CD4-positive, alpha-beta T cell (primary cell): ENCODE data around the gene RND2. TPM values are rescaled to one million over a fixed set of nuclear protein-coding genes. Genes with fewer than 3 reads are reported as not detected.

Source experiments
- ATAC-seq: fragments of 200-7000 bp; cut with Tn5 transposase; one replicate; pipeline ENCODE4 v1.10.0; 2022; ENCODE audit warnings: mild to moderate bottlenecking; ENCODE audit not compliant: poor library complexity
- CTCF ChIA-PET: fragments of 350-600 bp; sonication (Branson Sonifier 250); formaldehyde crosslinking; loops from one replicate; lab custom pipeline; 2021; ENCODE audit warnings: antibody characterized with exemption, inconsistent platforms; lab: Charles Lee
- POLR2A ChIA-PET: fragments of 350-600 bp; sonication (Branson Sonifier 250); formaldehyde crosslinking; loops from one replicate; lab custom pipeline; 2021; ENCODE audit warnings: antibody characterized with exemption, inconsistent platforms; lab: Charles Lee
- DNase-seq, 14 experiments: peaks; one replicate each; pipeline ENCODE4 v3.0.0-alpha.2; 2013 to 2020; ENCODE audit warnings: mixed read lengths in 2 of 14
- H3K27ac ChIP-seq, 2 donors: one replicate each; pipeline versions ENCODE4 v1.5.1 to v1.7.0; 2013; ENCODE audit warnings: low read length in 2 of 2, low read depth in 1 of 2, mild to moderate bottlenecking in 1 of 2
- H3K27me3 ChIP-seq, 2 experiments: 1 replicate in 1 of 2; 2 replicates in 1 of 2; pipeline versions ENCODE4 v1.6.1 to v1.7.0; 2013; ENCODE audit warnings: low read length in 2 of 2, control low read depth in 1 of 2, mild to moderate bottlenecking in 1 of 2, moderate library complexity in 1 of 2; ENCODE audit not compliant: insufficient read depth in 2 of 2, control insufficient read depth in 1 of 2
- H3K36me3 ChIP-seq: one replicate; pipeline ENCODE4 v1.6.1; 2013; ENCODE audit warnings: low read length, control low read depth; ENCODE audit not compliant: insufficient read depth
- H3K4me1 ChIP-seq: one replicate; pipeline ENCODE4 v1.6.1; 2013; ENCODE audit warnings: low read length, control low read depth; ENCODE audit not compliant: insufficient read depth
- H3K4me3 ChIP-seq: one replicate; pipeline ENCODE4 v1.5.1; 2013; ENCODE audit warnings: mild to moderate bottlenecking, low read length, moderate library complexity
- H3K9me3 ChIP-seq, 2 experiments: 1 replicate in 1 of 2; 2 replicates in 1 of 2; pipeline versions ENCODE4 v1.6.1 to v1.7.0; 2013; ENCODE audit warnings: low read length in 2 of 2, mild to moderate bottlenecking in 2 of 2, control low read depth in 1 of 2, moderate library complexity in 1 of 2; ENCODE audit not compliant: control insufficient read depth in 1 of 2, insufficient read depth in 1 of 2
- H3K27ac Mint-ChIP-seq: one replicate; pipeline ENCODE4 v1.8.0; 2020; ENCODE audit warnings: mixed read lengths
- H3K27me3 Mint-ChIP-seq: one replicate; pipeline ENCODE4 v1.8.0; 2021; ENCODE audit warnings: mixed read lengths
- H3K36me3 Mint-ChIP-seq: one replicate; pipeline ENCODE4 v1.8.0; 2021; ENCODE audit warnings: low read depth, mixed read lengths
- H3K4me1 Mint-ChIP-seq: one replicate; pipeline ENCODE4 v1.8.0; 2021; ENCODE audit warnings: low read depth, mixed read lengths
- H3K4me3 Mint-ChIP-seq: one replicate; pipeline ENCODE4 v1.8.0; 2020; ENCODE audit warnings: mild to moderate bottlenecking, mixed read lengths
- H3K9me3 Mint-ChIP-seq: one replicate; pipeline ENCODE4 v1.8.0; 2020; ENCODE audit warnings: mixed read lengths
- intact Hi-C, 2 experiments: fragments of 100-400 bp; cut with DNase I in 1 of 2; cut with micrococcal nuclease in 1 of 2; formaldehyde crosslinking; loops; one replicate each; pipeline versions ENCODE4 v1.15.1 to v1.9.0; 2023 to 2025; cut with DNase I, micrococcal nuclease
- total RNA-seq, 174 experiments: library from RNA in 2 of 174; stranded (reverse) in 2 of 174; gene quantifications; one replicate each; pipeline ENCODE4 v1.2.3 and lab custom pipeline; 2021 to 2026
- TF ChIP-seq, protein P1 (sequence below): fragments of 200-600 bp; IDR thresholded peaks from one replicate; pipeline ENCODE4 v1.8.0; 2022; ENCODE audit warnings: antibody characterized with exemption, mild to moderate bottlenecking

RND2 gene
- total RNA-seq, 2 experiments from 2014 or later = 0.27 to 0.28 TPM

DNA sequence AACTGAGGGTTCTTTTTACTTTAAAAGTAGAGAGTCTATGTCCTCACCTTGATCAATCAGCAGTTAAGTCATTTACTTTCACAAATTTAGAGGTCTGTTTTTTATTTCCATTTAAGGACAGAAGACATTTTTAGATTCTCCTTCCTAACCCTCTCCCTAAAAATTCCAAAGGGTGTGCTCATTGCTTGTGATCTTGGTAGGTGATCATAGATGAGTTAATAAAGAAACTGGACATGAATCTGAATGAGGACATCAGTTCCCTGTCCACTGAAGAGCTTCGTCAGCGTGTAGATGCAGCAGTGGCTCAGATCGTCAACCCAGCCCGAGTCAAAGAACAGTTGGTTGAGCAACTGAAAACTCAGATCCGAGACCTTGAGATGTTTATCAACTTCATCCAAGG lies 35.9 kb upstream of the RND2 start:
- no peaks in the 10 kb centered on the region for H3K27me3 Mint-ChIP-seq
- H3K4me3 Mint-ChIP-seq = no peak overlapping the region
- Histone ChIP-seq H3K4me1 (peaks cover 2% of the 10 kb centered on the region), H3K36me3 (peaks cover 82% of the 10 kb centered on the region), H3K9me3 (no peaks in the 10 kb centered on the region), H3K27me3 (no peaks in the 10 kb centered on the region), H3K27ac (no peak overlapping the region), H3K4me3 (no peak overlapping the region)
- no peak overlapping the region for H3K27ac Mint-ChIP-seq
- TF ChIP-seq, protein P1, sequence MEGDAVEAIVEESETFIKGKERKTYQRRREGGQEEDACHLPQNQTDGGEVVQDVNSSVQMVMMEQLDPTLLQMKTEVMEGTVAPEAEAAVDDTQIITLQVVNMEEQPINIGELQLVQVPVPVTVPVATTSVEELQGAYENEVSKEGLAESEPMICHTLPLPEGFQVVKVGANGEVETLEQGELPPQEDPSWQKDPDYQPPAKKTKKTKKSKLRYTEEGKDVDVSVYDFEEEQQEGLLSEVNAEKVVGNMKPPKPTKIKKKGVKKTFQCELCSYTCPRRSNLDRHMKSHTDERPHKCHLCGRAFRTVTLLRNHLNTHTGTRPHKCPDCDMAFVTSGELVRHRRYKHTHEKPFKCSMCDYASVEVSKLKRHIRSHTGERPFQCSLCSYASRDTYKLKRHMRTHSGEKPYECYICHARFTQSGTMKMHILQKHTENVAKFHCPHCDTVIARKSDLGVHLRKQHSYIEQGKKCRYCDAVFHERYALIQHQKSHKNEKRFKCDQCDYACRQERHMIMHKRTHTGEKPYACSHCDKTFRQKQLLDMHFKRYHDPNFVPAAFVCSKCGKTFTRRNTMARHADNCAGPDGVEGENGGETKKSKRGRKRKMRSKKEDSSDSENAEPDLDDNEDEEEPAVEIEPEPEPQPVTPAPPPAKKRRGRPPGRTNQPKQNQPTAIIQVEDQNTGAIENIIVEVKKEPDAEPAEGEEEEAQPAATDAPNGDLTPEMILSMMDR = no peak
- ATAC-seq = no peak
- peaks cover 15% of the 10 kb centered on the region for H3K4me1 Mint-ChIP-seq
- CTCF ChIA-PET = no interaction called here
- H3K36me3 Mint-ChIP-seq = peaks cover 80% of the 10 kb centered on the region
- no peak for DNase-seq
- H3K9me3 Mint-ChIP-seq = no peaks in the 10 kb centered on the region
- intact Hi-C loops = no loop called here
- POLR2A ChIA-PET = no interaction called here

DNA sequence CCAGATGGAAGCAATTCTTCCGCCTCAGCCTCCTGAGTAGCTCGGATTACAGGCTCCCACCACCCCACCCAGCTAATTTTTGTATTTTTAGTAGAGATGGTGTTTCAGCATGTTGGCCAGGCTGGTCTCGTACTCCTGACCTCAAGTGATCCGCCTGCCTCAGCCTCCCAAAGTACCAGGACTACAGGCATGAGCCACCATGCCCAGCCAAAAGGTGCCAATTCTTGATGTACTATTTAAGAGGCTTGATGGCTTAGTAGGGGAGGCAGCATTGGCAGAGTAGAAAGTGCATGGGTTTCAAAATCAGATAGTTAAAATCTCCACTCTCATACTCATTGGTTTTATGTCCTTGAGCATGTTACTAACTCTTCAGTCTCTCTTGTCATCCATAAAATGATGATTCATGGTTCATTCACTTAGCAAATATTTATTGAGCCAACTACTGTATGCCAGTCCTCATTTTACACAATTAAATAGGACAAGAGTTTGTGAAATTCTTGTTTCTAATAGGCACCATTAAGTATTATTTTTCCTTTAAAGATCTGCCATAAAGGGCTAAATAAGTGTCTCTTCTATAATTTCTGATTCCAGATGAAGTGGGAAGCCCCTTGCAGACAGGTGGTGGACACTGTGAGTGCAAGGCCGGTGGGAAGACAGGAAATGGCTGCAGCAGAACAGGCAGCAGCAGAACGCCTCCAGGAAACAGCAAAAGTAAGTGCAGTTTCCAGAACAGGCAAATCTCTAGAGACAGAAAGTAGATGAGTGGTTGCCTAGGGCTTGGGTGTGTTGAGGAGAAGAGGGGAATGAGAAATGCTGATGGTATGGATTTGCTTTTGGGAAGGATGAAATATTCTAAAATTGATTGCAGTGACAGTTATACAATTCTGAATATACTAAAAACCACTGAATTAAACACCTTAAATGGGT lies 35.0 kb upstream of the RND2 start:
- ChIA-PET POLR2A (no interaction called here), CTCF (no interaction called here)
- H3K4me1 ChIP-seq = no peaks in the 10 kb centered on the region
- Mint-ChIP-seq H3K4me3 (no peak overlapping the region), H3K36me3 (peaks cover 75% of the 10 kb centered on the region), H3K27me3 (no peaks in the 10 kb centered on the region), H3K27ac (no peak overlapping the region), H3K9me3 (no peaks in the 10 kb centered on the region), H3K4me1 (peaks cover 10% of the 10 kb centered on the region)
- TF ChIP-seq, protein P1 = no peak
- ATAC-seq = no peak
- no peaks in the 10 kb centered on the region for H3K9me3 ChIP-seq
- no peaks in the 10 kb centered on the region for H3K27me3 ChIP-seq
- no peak for DNase-seq
- intact Hi-C loops = loop anchor here (10.0 kb wide), 2 partner anchors 495 to 1025 kb away; partner anchors contain the start of genes DHX8 (in 1 of the 2) and TMEM101 (in 1 of the 2)
- H3K4me3 ChIP-seq = no peak overlapping the region
- H3K27ac ChIP-seq = no peak overlapping the region
- peaks cover 75% of the 10 kb centered on the region for H3K36me3 ChIP-seq

DNA sequence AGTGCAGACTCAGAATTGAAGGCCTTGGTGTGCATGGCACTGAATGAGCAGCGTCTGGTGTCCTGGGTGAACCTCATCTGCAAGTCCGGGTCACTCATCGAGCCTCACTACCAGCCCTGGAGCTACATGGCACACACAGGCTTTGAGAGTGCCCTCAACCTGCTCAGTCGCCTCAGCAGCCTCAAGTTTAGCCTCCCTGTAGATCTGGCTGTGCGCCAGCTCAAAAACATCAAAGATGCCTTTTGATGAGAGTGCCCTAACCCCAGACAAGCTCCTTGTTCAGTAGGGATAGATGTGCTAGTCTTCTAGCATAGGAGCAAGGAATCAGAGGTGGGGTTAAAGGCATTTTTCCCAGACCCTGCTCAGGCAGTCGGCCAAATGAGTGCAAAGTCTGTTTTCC lies 33.6 kb upstream of the RND2 start:
- H3K9me3 ChIP-seq = no peaks in the 10 kb centered on the region
- H3K27ac ChIP-seq = no peak overlapping the region
- Mint-ChIP-seq H3K4me3 (no peak overlapping the region), H3K27me3 (no peaks in the 10 kb centered on the region), H3K27ac (no peak overlapping the region), H3K36me3 (peaks cover 62% of the 10 kb centered on the region), H3K9me3 (no peaks in the 10 kb centered on the region), H3K4me1 (no peaks in the 10 kb centered on the region)
- intact Hi-C loops = loop anchor here (10.0 kb wide), 2 partner anchors 493 to 1023 kb away; partner anchors contain the start of genes DHX8 (in 1 of the 2) and TMEM101 (in 1 of the 2)
- no peaks in the 10 kb centered on the region for H3K27me3 ChIP-seq
- ChIA-PET CTCF (no interaction called here), POLR2A (no interaction called here)
- no peak for DNase-seq
- no peak for ATAC-seq
- no peaks in the 10 kb centered on the region for H3K4me1 ChIP-seq
- no peak overlapping the region for H3K4me3 ChIP-seq
- TF ChIP-seq, protein P1 = no peak
- peaks cover 63% of the 10 kb centered on the region for H3K36me3 ChIP-seq
